Measurements from ENCODE around the gene ANKRD11. TPM values are rescaled to one million over a fixed set of nuclear protein-coding genes. Genes with fewer than 3 reads are reported as not detected.
"Not testable (repeated sequence)": the region's sequence is repeated elsewhere in the genome, so short reads cannot be mapped to it uniquely, and the experiment has no call there.

Gene ANKRD11
- total and polyA plus RNA-seq, 8 donors = 43.9 to 74.0 (median 46.2) TPM

DNA sequence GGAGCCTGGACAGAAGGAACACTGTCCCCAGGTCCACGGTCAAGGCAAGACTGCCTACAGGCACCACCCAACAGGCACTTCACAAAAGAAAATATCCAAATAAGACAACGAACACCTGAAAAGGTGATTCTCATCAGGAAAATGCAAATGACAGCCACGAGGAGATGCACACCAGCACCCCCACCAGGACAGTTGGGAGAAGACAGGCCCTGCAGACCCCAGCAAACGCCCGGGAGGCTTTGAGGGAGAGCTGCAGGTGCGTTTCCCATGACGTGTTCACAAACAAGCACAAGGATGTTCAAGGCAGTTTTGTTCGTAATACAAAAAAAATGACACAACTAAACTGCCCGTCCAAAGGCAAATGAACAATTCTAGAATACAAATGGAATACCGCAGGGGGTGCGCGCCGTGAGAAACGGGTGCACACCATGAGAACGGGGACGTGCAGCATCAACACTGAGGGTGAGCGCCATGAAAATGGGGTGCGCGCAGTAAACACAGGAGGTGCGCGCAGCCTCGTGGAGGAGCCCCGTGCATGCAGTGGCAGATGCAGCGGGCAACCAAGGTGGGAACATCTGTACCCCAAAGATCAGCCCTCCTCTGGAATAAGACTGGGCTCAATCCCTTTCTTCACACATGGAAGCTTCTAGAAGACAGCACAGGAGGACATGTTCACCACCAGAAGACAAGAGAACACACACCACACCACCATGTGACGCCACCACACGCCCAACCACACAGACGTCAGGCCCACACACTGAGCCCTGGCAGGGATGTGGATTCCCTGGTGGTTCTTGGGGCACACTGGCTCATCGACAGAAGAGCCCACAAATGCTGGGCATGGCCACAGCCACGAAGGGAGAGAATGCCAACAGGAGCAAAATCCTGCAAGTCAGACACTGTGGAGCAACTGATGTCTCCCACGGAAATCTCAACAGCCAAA is 181.7 kb downstream of the ANKRD11 start:
- no peak for FAIRE-seq

DNA sequence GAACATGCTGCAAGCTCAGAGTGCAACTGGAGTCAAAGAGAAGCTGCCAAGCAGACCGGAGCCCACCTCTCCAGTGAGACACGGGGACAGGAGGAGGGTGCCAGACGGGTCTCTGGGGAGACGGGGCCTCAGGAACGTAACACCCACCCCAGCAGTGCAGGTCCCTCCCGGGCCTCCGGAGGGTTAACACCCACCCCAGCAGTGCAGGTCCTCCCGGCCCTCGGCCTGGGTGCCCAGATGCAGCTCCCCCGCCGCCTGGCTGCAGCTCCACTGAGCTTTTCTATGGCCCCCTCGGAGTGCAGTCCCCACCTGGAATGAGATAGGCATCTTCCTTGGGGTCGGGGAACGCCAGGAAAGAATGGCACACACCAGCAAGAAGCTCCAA is 182.9 kb downstream of the ANKRD11 start:
- intact Hi-C loops (cut with DNase I) = no loop called here
- no peak overlapping the region for H3K27ac ChIP-seq
- TF ChIP-seq, protein P1, sequence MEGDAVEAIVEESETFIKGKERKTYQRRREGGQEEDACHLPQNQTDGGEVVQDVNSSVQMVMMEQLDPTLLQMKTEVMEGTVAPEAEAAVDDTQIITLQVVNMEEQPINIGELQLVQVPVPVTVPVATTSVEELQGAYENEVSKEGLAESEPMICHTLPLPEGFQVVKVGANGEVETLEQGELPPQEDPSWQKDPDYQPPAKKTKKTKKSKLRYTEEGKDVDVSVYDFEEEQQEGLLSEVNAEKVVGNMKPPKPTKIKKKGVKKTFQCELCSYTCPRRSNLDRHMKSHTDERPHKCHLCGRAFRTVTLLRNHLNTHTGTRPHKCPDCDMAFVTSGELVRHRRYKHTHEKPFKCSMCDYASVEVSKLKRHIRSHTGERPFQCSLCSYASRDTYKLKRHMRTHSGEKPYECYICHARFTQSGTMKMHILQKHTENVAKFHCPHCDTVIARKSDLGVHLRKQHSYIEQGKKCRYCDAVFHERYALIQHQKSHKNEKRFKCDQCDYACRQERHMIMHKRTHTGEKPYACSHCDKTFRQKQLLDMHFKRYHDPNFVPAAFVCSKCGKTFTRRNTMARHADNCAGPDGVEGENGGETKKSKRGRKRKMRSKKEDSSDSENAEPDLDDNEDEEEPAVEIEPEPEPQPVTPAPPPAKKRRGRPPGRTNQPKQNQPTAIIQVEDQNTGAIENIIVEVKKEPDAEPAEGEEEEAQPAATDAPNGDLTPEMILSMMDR (IDR thresholded peaks at IDR 0.05) = no peak
- no peak for FAIRE-seq
- no peaks in the 10 kb centered on the region for H3K4me1 ChIP-seq
- H3K4me3 ChIP-seq = no peak overlapping the region
- DNase-seq = peak in 2 of 6 donors; percentile 17 to 64
- WGBS, 2 donors = 88 to 94% methylated on average over 11 to 14 of the region's 14 CpGs
- H3K9me3 ChIP-seq = no peaks in the 10 kb centered on the region
- H3K27me3 ChIP-seq = no peaks in the 10 kb centered on the region
- H3K36me3 ChIP-seq = peaks cover 0 to 23% (median 11%) of the 10 kb centered on the region in 3 donors
- no peak for ATAC-seq

More for the DNA sequence above, 181.7 kb downstream of the ANKRD11 start:
- Histone ChIP-seq H3K4me3 (no peak overlapping the region), H3K4me1 (peaks cover 0 to 3% (median 0%) of the 10 kb centered on the region in 3 donors), H3K9me3 (no peaks in the 10 kb centered on the region), H3K27ac (no peak overlapping the region), H3K36me3 (peaks cover 0 to 19% (median 7%) of the 10 kb centered on the region in 3 donors), H3K27me3 (no peaks in the 10 kb centered on the region)
- TF ChIP-seq, protein P1 (IDR thresholded peaks at IDR 0.05) = peak in 2 of 4 donors; percentile 20 to 38
- DNase-seq = peak in 2 of 6 donors; percentile 32 to 37
- ATAC-seq = peak in 3 of 4 donors; percentile 17 to 59 (median 52)
- WGBS, 2 donors = 75% methylated on average over 30 of the region's 30 CpGs
- intact Hi-C loops (cut with DNase I) = no loop called here

DNA sequence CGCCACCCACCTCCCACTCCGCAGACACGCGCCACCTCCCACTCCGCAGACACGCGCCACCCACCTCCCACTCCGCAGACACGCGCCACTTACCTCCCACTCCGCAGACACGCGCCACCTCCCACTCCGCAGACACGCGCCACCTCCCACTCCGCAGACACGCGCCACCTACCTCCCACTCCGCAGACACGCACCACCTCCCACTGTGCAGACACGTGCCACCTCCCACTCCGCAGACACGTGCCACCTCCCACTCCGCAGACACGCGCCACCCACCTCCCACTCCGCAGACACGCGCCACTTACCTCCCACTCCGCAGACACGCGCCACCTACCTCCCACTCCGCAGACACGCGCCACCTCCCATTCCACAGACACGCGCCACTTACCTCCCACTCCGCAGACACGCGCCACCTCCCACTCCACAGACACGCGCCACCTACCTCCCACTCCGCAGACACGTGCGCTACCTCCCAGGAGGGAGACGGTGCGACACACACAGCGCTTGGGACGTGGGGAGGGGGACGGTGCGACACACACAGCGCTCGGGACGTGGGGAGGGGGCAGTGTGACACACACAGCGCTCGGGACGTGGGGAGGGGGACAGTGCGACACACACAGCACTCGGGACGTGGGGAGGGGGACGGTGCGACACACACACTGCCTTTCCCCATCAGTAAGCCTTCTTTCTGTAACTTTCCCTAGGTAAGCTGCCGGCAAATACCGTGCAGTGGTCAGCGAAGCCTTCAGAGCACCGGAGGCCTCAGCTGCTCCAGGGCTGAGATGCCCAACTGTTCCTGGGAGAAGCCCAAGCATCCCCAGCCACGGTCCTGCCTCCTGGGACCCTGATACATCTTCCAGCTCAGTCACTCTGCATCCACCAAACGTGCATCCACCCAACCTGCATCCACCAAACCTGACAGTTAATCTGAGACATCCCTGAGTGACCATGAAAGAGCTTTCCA is 183.6 kb downstream of the ANKRD11 start:
- H3K36me3 ChIP-seq = peaks cover 0 to 20% (median 11%) of the 10 kb centered on the region in 3 donors
- H3K27ac ChIP-seq; intact Hi-C loops (cut with DNase I); H3K4me1 ChIP-seq; H3K4me3 ChIP-seq; ATAC-seq; H3K9me3 ChIP-seq; H3K27me3 ChIP-seq; FAIRE-seq: not testable (repeated sequence)
- 96% methylated on average over 59 to 69 of the region's 69 CpGs for WGBS, 2 donors
- peak in 2 of 6 donors; percentile 15 to 36 for DNase-seq

DNA sequence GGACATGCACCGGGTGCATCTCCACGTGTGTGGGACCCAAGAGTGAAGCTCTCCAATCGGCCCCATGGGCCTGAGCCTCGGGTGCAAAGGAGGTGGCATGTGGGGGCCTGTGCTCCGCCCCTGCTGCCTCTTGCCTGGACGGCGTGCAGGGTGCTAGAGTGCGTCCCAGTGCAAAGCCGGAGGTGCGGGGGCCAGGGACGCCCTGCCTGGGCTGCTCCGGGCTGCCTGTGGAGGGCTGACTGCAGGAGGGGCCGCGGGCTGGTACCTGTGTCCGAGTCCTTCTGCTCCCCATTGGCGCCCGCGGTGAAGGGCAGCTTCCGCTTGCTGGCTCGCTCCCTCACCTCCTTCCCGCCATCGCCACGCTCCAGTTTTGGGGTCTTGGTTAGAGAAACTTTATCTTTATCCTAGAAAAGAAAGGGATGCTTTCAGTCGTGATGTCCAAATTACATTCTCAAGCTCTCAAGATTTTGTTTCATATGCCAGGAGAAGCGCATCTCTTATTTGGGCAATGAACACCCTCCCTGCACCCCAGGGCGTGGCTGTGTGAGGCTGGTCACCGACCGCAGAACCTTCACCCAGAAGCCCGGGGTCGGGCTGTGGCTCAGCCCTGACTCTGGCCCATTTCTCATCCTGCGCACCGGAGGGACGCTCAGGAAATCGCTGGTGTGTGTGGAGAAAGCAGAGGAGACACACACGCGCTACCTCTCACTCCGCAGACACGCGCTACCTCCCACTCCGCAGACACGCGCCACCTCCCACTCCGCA is 185.2 kb downstream of the ANKRD11 start:
- TF ChIP-seq, protein P1 (IDR thresholded peaks at IDR 0.05) = no peak
- intact Hi-C loops (cut with DNase I) = no loop called here
- no peak for ATAC-seq
- Histone ChIP-seq H3K27me3 (no peaks in the 10 kb centered on the region), H3K36me3 (peaks cover 0 to 20% (median 11%) of the 10 kb centered on the region in 3 donors), H3K27ac (no peak overlapping the region), H3K9me3 (no peaks in the 10 kb centered on the region), H3K4me3 (no peak overlapping the region), H3K4me1 (peaks cover 7 to 13% (median 7%) of the 10 kb centered on the region in 3 donors)
- 86 to 91% methylated on average over 43 of the region's 43 CpGs for WGBS, 2 donors
- DNase-seq = peak in 2 of 6 donors; percentile 25 to 70
- no peak for FAIRE-seq

Measured in pancreas (tissue), 10 donors.